DOHH2 (cell line): Measurements from ENCODE around the gene DMXL2.

Experiments used
- H3F3A ChIP-seq: fragments of 200-600 bp; sonication (generic), shearing (Covaris generic); 2 replicates; pipeline ENCODE4 v1.6.0; 2016; ENCODE audit warnings: antibody characterized with exemption, mild to moderate bottlenecking; ENCODE audit not compliant: control insufficient read depth, insufficient read depth
- H3K27ac ChIP-seq: fragments of 200-600 bp; sonication (generic); 2 replicates; pipeline ENCODE4 v1.5.1; 2014; ENCODE audit warnings: low read depth, mild to moderate bottlenecking, low read length, moderate library complexity
- H3K27me3 ChIP-seq: fragments of 200-600 bp; sonication (generic); 2 replicates; pipeline ENCODE4 v1.6.1; 2014; ENCODE audit warnings: mild to moderate bottlenecking, low read length, mixed read lengths; ENCODE audit not compliant: control insufficient read depth
- H3K36me3 ChIP-seq: fragments of 200-600 bp; sonication (generic); 2 replicates; pipeline ENCODE4 v1.6.1; 2014; ENCODE audit warnings: mild to moderate bottlenecking, low read length, moderate library complexity, mixed read lengths; ENCODE audit not compliant: control insufficient read depth
- H3K4me1 ChIP-seq: fragments of 200-600 bp; sonication (generic); 2 replicates; pipeline ENCODE4 v1.6.1; 2014; ENCODE audit warnings: mild to moderate bottlenecking, low read length, mixed read lengths; ENCODE audit not compliant: control insufficient read depth
- H3K4me2 ChIP-seq: fragments of 200-600 bp; sonication (generic); 2 replicates; pipeline ENCODE4 v1.6.0; 2014; ENCODE audit warnings: mild to moderate bottlenecking, low read length, moderate library complexity
- H3K4me3 ChIP-seq: fragments of 200-600 bp; sonication (generic); 2 replicates; pipeline ENCODE4 v1.5.1; 2014; ENCODE audit warnings: mild to moderate bottlenecking, low read length, mixed read lengths
- H3K79me2 ChIP-seq: fragments of 200-600 bp; sonication (generic); 2 replicates; pipeline ENCODE4 v1.6.1; 2014; ENCODE audit warnings: mild to moderate bottlenecking, low read length, mixed read lengths; ENCODE audit not compliant: control insufficient read depth
- H3K9me2 ChIP-seq: fragments of 200-600 bp; sonication (generic); replicated peaks from 2 replicates; pipeline ENCODE4 v1.6.1; 2014; ENCODE audit warnings: mild to moderate bottlenecking, low read length, mixed read lengths; ENCODE audit not compliant: control insufficient read depth
- H3K9me3 ChIP-seq: fragments of 200-600 bp; sonication (generic); 2 replicates; pipeline ENCODE4 v1.6.1; 2014; ENCODE audit warnings: antibody characterized with exemption, low read length, mixed read lengths; ENCODE audit not compliant: control insufficient read depth, insufficient read depth
- H4K20me1 ChIP-seq: fragments of 200-600 bp; sonication (generic); 2 replicates; pipeline ENCODE4 v1.6.0; 2014; ENCODE audit warnings: low read depth, mild to moderate bottlenecking, antibody characterized with exemption, low read length, moderate library complexity; ENCODE audit not compliant: control insufficient read depth, insufficient read depth
- EZH2phosphoT487 ChIP-seq: fragments of 200-600 bp; sonication (generic); IDR thresholded peaks from 2 replicates; pipeline ENCODE4 v1.6.1; 2017; ENCODE audit warnings: borderline replicate concordance, mild to moderate bottlenecking, antibody characterized with exemption, low read length, moderate library complexity, mixed read lengths
- TF ChIP-seq, protein P1 (sequence below): fragments of 200-600 bp; sonication (generic); IDR thresholded peaks from one replicate; pipeline ENCODE4 v1.5.1; 2014; ENCODE audit warnings: antibody characterized with exemption, mild to moderate bottlenecking, low read depth, low read length; ENCODE audit not compliant: poor library complexity, severe bottlenecking

DMXL2 gene

DNA sequence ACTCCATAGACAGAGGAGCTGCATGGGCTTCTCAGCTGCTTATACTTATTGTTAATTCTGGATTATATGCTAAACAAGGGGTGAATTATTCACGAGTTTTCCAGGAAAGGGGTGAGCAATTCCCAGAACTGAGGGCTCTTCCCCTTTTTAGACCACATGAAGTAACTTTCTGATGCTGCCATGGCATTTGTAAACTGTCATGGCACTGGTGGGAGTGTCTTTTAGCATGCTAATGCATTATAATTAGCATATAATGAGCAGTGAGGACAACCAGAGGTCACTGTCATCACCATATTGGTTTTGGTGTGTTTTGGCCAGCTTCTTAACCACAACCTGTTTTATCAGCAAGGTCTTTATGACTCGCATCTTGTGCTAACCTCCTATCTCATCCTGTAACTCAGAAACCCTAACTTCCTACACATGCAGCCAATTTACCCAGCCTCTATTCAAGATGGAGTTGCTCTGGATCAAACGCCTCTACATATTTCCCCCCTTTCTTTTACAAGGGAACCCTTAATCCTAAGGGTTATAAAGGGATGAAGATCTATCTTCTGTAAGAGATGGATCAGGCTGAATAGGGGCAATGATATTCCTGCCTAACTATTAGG lies 12.1 kb upstream of the DMXL2 start:
- H4K20me1 ChIP-seq: no peaks in the 10 kb centered on the region
- H3K36me3 ChIP-seq: no peaks in the 10 kb centered on the region
- no peaks in the 10 kb centered on the region for H3K9me2 ChIP-seq
- no peaks in the 10 kb centered on the region for H3K9me3 ChIP-seq
- H3K27ac ChIP-seq: no peak overlapping the region
- no peak overlapping the region for H3K4me2 ChIP-seq
- H3F3A ChIP-seq: no peaks in the 10 kb centered on the region
- H3K79me2 ChIP-seq: no peaks in the 10 kb centered on the region
- H3K4me3 ChIP-seq: no peak overlapping the region
- TF ChIP-seq EZH2phosphoT487: no peak
- TF ChIP-seq, protein P1, sequence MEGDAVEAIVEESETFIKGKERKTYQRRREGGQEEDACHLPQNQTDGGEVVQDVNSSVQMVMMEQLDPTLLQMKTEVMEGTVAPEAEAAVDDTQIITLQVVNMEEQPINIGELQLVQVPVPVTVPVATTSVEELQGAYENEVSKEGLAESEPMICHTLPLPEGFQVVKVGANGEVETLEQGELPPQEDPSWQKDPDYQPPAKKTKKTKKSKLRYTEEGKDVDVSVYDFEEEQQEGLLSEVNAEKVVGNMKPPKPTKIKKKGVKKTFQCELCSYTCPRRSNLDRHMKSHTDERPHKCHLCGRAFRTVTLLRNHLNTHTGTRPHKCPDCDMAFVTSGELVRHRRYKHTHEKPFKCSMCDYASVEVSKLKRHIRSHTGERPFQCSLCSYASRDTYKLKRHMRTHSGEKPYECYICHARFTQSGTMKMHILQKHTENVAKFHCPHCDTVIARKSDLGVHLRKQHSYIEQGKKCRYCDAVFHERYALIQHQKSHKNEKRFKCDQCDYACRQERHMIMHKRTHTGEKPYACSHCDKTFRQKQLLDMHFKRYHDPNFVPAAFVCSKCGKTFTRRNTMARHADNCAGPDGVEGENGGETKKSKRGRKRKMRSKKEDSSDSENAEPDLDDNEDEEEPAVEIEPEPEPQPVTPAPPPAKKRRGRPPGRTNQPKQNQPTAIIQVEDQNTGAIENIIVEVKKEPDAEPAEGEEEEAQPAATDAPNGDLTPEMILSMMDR: no peak
- H3K27me3 ChIP-seq: no peaks in the 10 kb centered on the region
- H3K4me1 ChIP-seq: no peaks in the 10 kb centered on the region

DNA sequence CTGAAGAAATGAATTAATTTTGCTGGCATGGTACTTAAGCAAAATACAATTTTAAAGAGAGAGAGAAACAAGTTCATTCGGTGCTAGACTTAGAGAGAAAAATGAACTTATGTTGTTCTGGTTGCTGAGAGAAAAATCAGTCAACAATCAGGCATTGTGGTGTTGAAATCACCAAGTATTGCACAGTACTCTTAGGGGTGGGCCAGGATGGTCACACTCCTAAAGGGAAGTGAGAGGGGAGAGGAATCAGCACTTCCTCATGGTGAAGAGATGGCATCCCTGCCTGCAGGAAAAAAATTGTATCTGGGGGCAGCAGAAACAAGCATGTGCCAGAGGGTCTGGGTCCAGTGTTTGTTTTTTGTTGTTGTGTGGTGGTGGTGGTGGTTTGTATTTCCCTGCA lies 7.0 kb upstream of the DMXL2 start:
- H3K36me3 ChIP-seq: no peaks in the 10 kb centered on the region
- H3K4me1 ChIP-seq: peaks cover 8% of the 10 kb centered on the region
- no peaks in the 10 kb centered on the region for H3K9me2 ChIP-seq
- no peak for TF ChIP-seq EZH2phosphoT487
- TF ChIP-seq, protein P1: no peak
- H3K4me3 ChIP-seq: no peak overlapping the region
- H3K4me2 ChIP-seq: no peak overlapping the region
- H3K9me3 ChIP-seq: no peaks in the 10 kb centered on the region
- H3K79me2 ChIP-seq: no peaks in the 10 kb centered on the region
- no peaks in the 10 kb centered on the region for H3F3A ChIP-seq
- no peaks in the 10 kb centered on the region for H4K20me1 ChIP-seq
- peaks cover 11% of the 10 kb centered on the region for H3K27me3 ChIP-seq
- H3K27ac ChIP-seq: no peak overlapping the region

DNA sequence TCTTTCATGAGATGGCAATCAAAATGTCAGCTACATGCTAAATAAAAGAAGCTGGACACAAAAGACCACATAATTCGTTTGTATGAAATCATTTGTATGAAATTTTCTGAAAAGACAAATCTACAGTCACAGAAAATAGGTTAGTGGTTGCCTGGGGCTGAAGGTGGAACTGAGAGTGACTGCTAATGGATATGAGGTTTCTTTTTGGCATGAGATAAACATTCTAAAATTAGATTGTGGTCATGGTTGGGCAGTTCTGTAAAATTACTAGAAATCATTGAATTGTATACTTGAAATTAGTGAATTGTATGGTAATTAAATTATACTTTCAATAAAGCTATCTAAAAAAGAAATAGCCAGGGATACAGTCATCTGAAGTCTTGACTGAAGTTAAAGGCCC lies 2.7 kb upstream of the DMXL2 start:
- H4K20me1 ChIP-seq: no peaks in the 10 kb centered on the region
- H3K27me3 ChIP-seq: peaks cover 16% of the 10 kb centered on the region
- TF ChIP-seq, protein P1: no peak
- TF ChIP-seq EZH2phosphoT487: no peak
- H3K4me3 ChIP-seq: no peak overlapping the region
- no peak overlapping the region for H3K27ac ChIP-seq
- H3F3A ChIP-seq: peaks cover 12% of the 10 kb centered on the region
- H3K4me2 ChIP-seq: no peak overlapping the region
- no peaks in the 10 kb centered on the region for H3K36me3 ChIP-seq
- H3K4me1 ChIP-seq: peaks cover 37% of the 10 kb centered on the region
- H3K79me2 ChIP-seq: peaks cover 14% of the 10 kb centered on the region
- no peaks in the 10 kb centered on the region for H3K9me3 ChIP-seq
- H3K9me2 ChIP-seq: no peaks in the 10 kb centered on the region
